T-helper 2 cell treated with Interferon-gamma antibody and Interleukin-4, amounts not matched to agents 5 μg/mL and 100 μg/mL, for 36 hours (primary cell): Measurements from ENCODE around the gene MRPS33.

Source experiments
- DNase-seq: peaks from one replicate; pipeline ENCODE4 v3.0.0; 2021; ENCODE audit warnings: low spot score
- H3K27ac Mint-ChIP-seq: one replicate; pipeline ENCODE4 v1.8.0; 2021; ENCODE audit warnings: mild to moderate bottlenecking, mixed read lengths
- H3K27me3 Mint-ChIP-seq: one replicate; pipeline ENCODE4 v1.8.0; 2021; ENCODE audit warnings: low read depth, mixed read lengths
- H3K36me3 Mint-ChIP-seq: one replicate; pipeline ENCODE4 v1.8.0; 2021; ENCODE audit warnings: low read depth, mixed read lengths
- H3K4me1 Mint-ChIP-seq: one replicate; pipeline ENCODE4 v1.8.0; 2021; ENCODE audit warnings: low read depth, mixed read lengths
- H3K4me3 Mint-ChIP-seq: one replicate; pipeline ENCODE4 v1.8.0; 2022; ENCODE audit warnings: mild to moderate bottlenecking, moderate library complexity, mixed read lengths
- H3K9me3 Mint-ChIP-seq: one replicate; pipeline ENCODE4 v1.8.0; 2021; ENCODE audit warnings: mixed read lengths

Gene MRPS33

GRCh38 chr7:141027043-141027442 lies 12.3 kb upstream of the MRPS33 start:
- no peak overlapping the region for H3K27ac Mint-ChIP-seq
- H3K4me1 Mint-ChIP-seq = peaks cover 15% of the 10 kb centered on the region
- H3K9me3 Mint-ChIP-seq = peaks cover 38% of the 10 kb centered on the region
- peaks cover 10% of the 10 kb centered on the region for H3K36me3 Mint-ChIP-seq
- no peak overlapping the region for H3K4me3 Mint-ChIP-seq
- no peak for DNase-seq
- H3K27me3 Mint-ChIP-seq = peaks cover 15% of the 10 kb centered on the region

DNA sequence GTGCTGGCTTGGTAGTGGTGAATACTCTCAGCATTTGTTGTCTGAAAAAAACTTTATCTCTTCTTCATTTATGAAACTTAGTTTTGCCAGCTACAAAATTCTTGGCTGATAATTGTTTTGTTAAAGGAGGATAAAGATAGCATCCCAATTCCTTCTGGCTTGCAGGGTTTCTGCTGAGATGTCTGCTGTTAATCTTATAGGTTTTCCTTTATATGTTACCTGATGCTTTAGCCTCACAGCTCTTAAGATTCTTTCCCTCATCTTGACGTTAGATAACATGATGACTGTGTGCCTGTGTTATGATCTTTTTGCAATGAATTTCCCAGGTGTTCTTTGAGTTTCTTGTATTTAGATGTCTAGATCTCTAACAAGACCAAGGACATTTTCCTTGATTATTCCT lies 9.9 kb upstream of the MRPS33 start:
- Mint-ChIP-seq H3K27ac (no peak overlapping the region), H3K9me3 (peaks cover 36% of the 10 kb centered on the region)

DNA sequence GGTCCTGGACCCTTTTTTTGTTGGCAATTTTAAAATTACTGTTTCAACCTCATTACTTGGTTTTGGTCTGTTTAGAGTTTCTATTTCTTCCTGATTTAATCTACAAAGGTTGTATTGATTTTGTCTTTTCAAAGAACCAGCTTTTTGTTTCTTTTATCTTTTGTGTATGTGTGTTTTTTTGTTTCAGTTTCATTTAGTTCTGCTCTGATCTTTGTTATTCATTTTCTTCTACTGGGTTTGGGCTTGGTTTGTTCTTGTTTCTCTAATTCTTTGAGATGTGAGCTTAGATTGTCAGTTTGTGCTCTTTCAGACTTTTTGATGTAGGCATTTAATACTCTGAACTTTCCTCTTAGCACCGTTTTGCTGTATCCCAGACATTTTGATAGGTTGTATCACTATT lies 8.5 kb upstream of the MRPS33 start:
- H3K4me1 Mint-ChIP-seq = peaks cover 15% of the 10 kb centered on the region
- peak overlapping the region; percentile 86 for H3K27ac Mint-ChIP-seq
- H3K36me3 Mint-ChIP-seq = peaks cover 10% of the 10 kb centered on the region
- H3K27me3 Mint-ChIP-seq = peaks cover 23% of the 10 kb centered on the region
- peak overlapping the region; percentile 71 for H3K4me3 Mint-ChIP-seq
- DNase-seq = no peak
- peaks cover 25% of the 10 kb centered on the region for H3K9me3 Mint-ChIP-seq

More for the DNA sequence above, 9.9 kb upstream of the MRPS33 start:
- peaks cover 27% of the 10 kb centered on the region for H3K27me3 Mint-ChIP-seq
- H3K4me3 Mint-ChIP-seq = no peak overlapping the region
- peaks cover 15% of the 10 kb centered on the region for H3K4me1 Mint-ChIP-seq
- peaks cover 10% of the 10 kb centered on the region for H3K36me3 Mint-ChIP-seq
- DNase-seq = no peak

- Mint-ChIP-seq H3K4me3 (no peak overlapping the region), H3K27me3 (peaks cover 35% of the 10 kb centered on the region), H3K9me3 (peaks cover 7% of the 10 kb centered on the region), H3K4me1 (peaks cover 16% of the 10 kb centered on the region), H3K27ac (no peak overlapping the region), H3K36me3 (peaks cover 1% of the 10 kb centered on the region)
- no peak for DNase-seq
Observed at GRCh38 chr7:141017555-141017954, 2.8 kb upstream of the MRPS33 start.

- DNase-seq = no peak
- Mint-ChIP-seq H3K4me3 (no peak overlapping the region), H3K27ac (no peak overlapping the region), H3K9me3 (peaks cover 7% of the 10 kb centered on the region), H3K4me1 (peaks cover 20% of the 10 kb centered on the region), H3K27me3 (peaks cover 32% of the 10 kb centered on the region), H3K36me3 (peaks cover 1% of the 10 kb centered on the region)
Observed at GRCh38 chr7:141016349-141016748, 1.6 kb upstream of the MRPS33 start.

GRCh38 chr7:141014125-141014523 lies 628 bp downstream of the MRPS33 start:
- Mint-ChIP-seq H3K4me1 (peaks cover 20% of the 10 kb centered on the region), H3K9me3 (peaks cover 7% of the 10 kb centered on the region), H3K27me3 (peaks cover 16% of the 10 kb centered on the region), H3K4me3 (peak overlapping the region; percentile 98), H3K36me3 (peaks cover 8% of the 10 kb centered on the region), H3K27ac (peak overlapping the region; percentile 99)
- DNase-seq = no peak

- Mint-ChIP-seq H3K27me3 (peaks cover 12% of the 10 kb centered on the region), H3K4me3 (peak overlapping the region; percentile 98), H3K9me3 (peaks cover 7% of the 10 kb centered on the region), H3K4me1 (peaks cover 20% of the 10 kb centered on the region), H3K27ac (peak overlapping the region; percentile 99), H3K36me3 (peaks cover 8% of the 10 kb centered on the region)
- DNase-seq = no peak
Observed at GRCh38 chr7:141013345-141013715, 1.4 kb downstream of the MRPS33 start.

DNA sequence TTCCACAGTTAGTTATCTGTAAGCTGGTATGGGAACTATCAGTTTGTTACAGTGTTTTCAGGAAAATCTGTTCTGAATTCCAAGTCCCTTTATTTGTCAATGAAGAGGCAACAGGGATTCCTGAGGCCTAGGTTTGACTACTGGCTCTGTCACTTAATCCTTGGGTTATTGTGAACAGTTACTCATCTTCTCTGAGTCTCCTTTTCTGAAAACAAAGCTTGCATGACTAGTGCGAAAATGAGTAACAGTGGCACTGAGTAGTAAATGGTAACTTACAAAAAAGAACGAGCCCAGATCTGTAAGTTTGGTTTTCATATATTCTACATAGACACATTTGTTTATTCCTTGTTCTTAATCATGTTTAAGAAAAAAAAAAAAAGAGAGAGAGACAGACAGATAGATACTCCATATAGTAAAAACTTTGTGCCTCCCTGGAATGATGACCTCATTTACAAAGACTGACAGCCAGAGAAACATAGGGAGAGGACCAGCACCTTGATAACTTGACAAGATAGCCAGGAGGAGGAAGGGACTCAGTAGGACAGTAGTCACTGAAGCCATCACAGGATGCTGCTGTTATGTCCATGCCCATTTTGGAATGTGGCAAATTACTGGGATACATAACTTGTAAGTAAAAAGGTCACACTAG lies 1.9 kb downstream of the MRPS33 start:
- Mint-ChIP-seq H3K9me3 (peaks cover 7% of the 10 kb centered on the region), H3K27ac (peak overlapping the region; percentile 99)

DNA sequence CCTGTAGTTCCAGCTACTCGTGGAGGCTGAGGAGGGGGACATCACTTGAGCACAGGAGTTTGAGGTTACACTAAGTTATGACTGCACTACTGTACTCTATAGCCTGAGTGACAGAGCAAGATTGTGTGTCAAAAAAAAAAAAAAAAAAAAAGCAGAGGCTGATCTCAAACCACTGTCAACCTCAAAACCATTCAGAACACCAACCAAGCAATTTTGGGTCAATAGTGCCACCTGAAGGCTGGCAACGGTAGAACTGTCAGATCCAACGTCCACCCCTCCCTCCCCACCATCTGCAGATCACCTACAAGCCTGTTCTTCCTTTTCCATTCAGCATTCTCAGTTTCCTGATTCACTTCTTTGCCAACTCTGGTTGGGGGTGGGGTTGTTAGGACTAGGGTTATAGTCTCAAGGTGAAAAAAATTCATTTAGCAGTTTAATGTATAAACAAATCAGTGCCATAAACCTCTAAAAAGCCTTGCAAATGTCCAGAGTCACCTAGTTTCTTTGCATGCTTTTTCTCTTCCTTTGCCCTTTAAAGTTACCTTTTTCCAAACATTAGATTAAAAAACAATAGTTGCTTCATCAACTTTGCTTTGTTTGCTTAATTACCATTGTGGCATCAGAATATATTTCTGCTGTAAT lies 2.6 kb downstream of the MRPS33 start:
- H3K4me1 Mint-ChIP-seq = peaks cover 20% of the 10 kb centered on the region
- peaks cover 7% of the 10 kb centered on the region for H3K9me3 Mint-ChIP-seq
- peaks cover 18% of the 10 kb centered on the region for H3K36me3 Mint-ChIP-seq
- H3K4me3 Mint-ChIP-seq = no peak overlapping the region
- H3K27me3 Mint-ChIP-seq = peaks cover 4% of the 10 kb centered on the region
- H3K27ac Mint-ChIP-seq = peak overlapping the region; percentile 76
- peak; percentile 66 for DNase-seq

More for the DNA sequence above, 1.9 kb downstream of the MRPS33 start:
- H3K4me1 Mint-ChIP-seq = peaks cover 20% of the 10 kb centered on the region
- DNase-seq = no peak
- H3K4me3 Mint-ChIP-seq = peak overlapping the region; percentile 98
- peaks cover 12% of the 10 kb centered on the region for H3K36me3 Mint-ChIP-seq
- peaks cover 9% of the 10 kb centered on the region for H3K27me3 Mint-ChIP-seq

- Mint-ChIP-seq H3K9me3 (peaks cover 5% of the 10 kb centered on the region), H3K27me3 (no peaks in the 10 kb centered on the region), H3K27ac (peak overlapping the region; percentile 76), H3K4me1 (peaks cover 20% of the 10 kb centered on the region), H3K4me3 (no peak overlapping the region), H3K36me3 (peaks cover 20% of the 10 kb centered on the region)
- DNase-seq = no peak
Observed at GRCh38 chr7:141011443-141011842, 3.3 kb downstream of the MRPS33 start.

GRCh38 chr7:141003172-141004065 lies 11.3 kb downstream of the MRPS33 start:
- no peak for DNase-seq
- H3K4me3 Mint-ChIP-seq = no peak overlapping the region
- H3K27me3 Mint-ChIP-seq = peaks cover 8% of the 10 kb centered on the region
- H3K27ac Mint-ChIP-seq = no peak overlapping the region
- peaks cover 19% of the 10 kb centered on the region for H3K36me3 Mint-ChIP-seq
- H3K4me1 Mint-ChIP-seq = no peaks in the 10 kb centered on the region
- H3K9me3 Mint-ChIP-seq = no peaks in the 10 kb centered on the region

GRCh38 chr7:141001546-141001945 lies 13.2 kb downstream of the MRPS33 start:
- Mint-ChIP-seq H3K27ac (no peak overlapping the region), H3K4me3 (no peak overlapping the region), H3K9me3 (no peaks in the 10 kb centered on the region), H3K27me3 (peaks cover 12% of the 10 kb centered on the region), H3K4me1 (no peaks in the 10 kb centered on the region), H3K36me3 (peaks cover 8% of the 10 kb centered on the region)
- DNase-seq = no peak

- Mint-ChIP-seq H3K4me3 (no peak overlapping the region), H3K4me1 (no peaks in the 10 kb centered on the region), H3K27ac (no peak overlapping the region), H3K36me3 (peaks cover 5% of the 10 kb centered on the region), H3K9me3 (no peaks in the 10 kb centered on the region), H3K27me3 (peaks cover 15% of the 10 kb centered on the region)
- no peak for DNase-seq
Observed at GRCh38 chr7:141001122-141001521, 13.6 kb downstream of the MRPS33 start.

- peaks cover 15% of the 10 kb centered on the region for H3K27me3 Mint-ChIP-seq
- no peaks in the 10 kb centered on the region for H3K4me1 Mint-ChIP-seq
- no peak for DNase-seq
- no peak overlapping the region for H3K27ac Mint-ChIP-seq
- H3K4me3 Mint-ChIP-seq = no peak overlapping the region
- no peaks in the 10 kb centered on the region for H3K36me3 Mint-ChIP-seq
- H3K9me3 Mint-ChIP-seq = no peaks in the 10 kb centered on the region
Observed at GRCh38 chr7:140998715-140999114, 16.0 kb downstream of the MRPS33 start.
